NCI-H2029 (cell line): ENCODE measurements around the gene LTBP1.

Experiments
- DNase-seq: peaks from one replicate; lab custom pipeline; 2025; lab: John Stamatoyannopoulos, UW

Gene LTBP1

DNA sequence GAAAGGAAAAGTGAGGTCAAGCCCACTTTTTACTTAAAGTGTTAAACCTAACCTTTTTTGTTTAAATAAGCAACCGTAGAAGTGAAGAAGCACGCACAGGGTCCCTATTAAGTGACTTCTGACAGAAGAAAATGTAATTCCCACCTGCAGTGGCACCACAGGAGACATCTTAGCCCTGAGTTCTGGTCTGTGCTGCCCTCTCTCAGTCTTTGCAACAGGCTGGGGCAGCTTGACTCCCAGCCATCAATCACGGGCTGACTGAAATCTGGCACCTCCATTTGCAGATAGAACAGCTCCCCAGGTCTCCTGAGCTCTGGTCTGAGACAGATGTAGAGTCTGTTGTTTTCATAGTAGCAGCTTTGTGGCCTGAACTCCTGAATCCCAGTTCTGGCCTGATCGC lies 170.0 kb downstream of the LTBP1 start:
- DNase-seq: no peak

DNA sequence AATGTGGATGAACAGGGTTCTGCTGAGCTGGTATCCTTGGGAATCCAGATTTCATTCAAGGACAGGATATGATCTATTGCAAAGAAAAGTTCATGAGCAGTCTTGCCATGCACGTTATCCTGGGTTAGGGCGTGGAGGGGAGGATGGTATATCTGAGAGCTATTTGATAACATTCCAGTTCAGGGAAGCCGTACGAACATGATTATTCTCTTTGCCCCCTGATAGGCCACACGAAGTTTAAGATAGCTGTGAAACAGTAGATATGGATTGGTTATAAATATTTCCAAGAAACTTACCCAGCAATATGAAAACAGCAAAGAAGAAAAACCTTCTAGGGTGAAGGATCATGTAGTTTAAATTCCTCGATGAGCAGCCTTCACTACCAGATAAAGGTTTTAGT lies 171.9 kb downstream of the LTBP1 start:
- no peak for DNase-seq

DNA sequence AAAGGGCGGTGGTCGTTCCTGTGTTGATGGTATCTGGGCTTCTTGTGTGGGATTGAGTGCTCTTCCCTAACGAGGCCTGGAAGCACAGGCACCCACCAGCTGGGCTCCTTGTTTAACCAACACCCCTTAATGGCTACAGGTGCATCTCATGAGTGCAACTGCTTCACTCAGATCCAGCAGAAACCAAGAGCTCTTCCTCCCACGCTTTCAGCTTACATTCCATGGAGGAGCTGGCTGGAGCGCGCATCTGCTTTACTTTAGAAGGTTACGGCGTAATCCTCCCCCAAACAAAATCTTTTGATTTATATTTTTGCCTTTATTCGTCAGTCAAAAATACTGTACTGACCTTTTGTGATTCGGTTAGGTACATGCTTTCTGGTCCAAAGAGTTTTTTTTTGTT lies 174.7 kb downstream of the LTBP1 start:
- no peak for DNase-seq

DNA sequence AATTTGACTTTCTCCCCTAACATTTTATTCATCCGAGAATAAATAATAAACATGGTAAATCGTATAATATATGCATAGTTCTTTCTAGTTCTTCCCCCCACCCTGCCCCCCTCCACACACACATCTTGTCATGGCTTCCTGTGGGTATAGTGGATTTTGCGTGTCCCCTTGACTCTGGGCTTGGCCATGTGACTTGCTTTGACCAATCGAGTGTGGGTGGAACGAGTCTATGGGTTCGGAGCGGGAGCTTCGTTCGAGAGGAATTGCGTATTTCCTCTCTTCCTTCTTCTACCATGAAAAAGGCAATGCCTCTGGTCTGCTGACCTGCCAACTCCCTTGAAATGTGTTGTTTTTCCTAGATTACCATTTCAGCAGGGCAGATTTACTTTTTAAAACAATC lies 175.2 kb downstream of the LTBP1 start:
- DNase-seq: no peak

DNA sequence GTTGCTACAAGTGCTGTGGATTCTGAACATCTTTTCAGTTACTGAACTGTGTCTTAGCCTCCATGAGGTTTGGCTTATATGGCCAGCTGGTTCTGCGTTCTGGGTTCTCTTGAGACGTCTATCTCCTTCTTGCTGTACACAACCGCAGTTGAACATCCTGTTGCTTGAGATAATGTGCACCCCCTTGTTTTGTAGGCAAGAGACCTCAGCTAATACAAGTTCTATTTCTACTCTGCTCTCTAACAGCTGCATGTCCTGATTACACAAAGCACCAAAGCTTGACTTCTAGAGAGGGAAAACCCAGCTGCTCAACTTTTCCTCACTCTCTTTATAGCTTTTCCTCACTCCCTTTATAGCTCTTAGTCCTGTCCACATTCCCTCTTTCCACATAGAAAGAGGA lies 176.0 kb downstream of the LTBP1 start:
- DNase-seq: no peak

DNA sequence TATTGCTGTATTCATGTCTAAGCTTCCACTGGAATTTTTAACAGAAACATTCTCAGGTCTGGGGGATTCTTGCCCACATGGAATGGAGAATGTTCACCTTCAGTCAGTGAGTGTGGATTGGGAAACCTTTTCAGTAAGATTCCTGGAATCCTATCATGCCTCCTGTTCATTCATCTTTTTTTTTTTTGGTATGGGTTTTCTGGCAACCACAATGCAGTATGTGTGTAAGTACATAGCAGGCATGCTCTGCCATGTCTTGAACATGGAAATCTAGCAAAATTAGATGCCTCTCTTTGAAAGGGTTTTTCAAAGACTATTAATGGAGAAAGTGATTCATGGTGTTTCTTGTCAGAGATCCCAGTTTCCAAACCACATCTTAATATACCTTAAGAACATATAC lies 176.5 kb downstream of the LTBP1 start:
- no peak for DNase-seq

DNA sequence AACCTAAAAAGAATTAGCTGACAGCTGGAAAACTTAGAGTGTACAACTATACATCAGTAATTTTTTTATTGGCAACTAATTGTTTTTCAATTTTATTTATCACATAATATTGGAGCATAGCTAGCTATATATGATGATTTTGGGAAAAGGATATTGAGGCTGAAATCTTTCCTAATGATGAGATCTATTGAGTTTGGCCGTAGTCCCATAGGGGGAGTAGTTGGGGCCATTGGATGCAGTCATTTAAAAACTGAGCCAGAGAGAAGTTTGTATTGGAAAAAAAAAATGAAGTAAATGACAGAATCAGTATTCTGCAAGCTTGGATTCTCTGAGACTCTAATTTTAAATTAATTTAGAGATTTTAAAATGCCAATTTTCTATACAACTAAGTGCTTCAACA lies 179.8 kb downstream of the LTBP1 start:
- no peak for DNase-seq

DNA sequence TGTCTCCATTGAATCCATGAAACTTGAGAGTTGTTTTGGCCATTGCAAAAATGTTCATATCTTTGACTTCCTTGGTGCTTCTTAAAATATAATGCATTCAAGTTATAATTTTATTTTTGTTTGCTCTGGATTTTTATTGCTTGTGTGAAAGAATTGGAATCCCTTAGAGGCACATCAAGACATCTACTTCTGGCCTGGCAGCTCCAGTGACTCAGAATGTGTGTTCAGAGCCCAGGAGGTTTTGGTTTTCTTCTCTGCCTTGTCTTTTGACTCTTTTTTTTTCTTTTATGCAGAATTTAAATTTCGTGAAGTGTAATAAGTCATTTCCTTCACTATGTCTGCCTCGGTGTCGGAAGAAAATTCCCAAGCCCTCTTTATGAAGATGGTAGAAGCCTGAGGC lies 180.2 kb downstream of the LTBP1 start:
- DNase-seq: no peak

DNA sequence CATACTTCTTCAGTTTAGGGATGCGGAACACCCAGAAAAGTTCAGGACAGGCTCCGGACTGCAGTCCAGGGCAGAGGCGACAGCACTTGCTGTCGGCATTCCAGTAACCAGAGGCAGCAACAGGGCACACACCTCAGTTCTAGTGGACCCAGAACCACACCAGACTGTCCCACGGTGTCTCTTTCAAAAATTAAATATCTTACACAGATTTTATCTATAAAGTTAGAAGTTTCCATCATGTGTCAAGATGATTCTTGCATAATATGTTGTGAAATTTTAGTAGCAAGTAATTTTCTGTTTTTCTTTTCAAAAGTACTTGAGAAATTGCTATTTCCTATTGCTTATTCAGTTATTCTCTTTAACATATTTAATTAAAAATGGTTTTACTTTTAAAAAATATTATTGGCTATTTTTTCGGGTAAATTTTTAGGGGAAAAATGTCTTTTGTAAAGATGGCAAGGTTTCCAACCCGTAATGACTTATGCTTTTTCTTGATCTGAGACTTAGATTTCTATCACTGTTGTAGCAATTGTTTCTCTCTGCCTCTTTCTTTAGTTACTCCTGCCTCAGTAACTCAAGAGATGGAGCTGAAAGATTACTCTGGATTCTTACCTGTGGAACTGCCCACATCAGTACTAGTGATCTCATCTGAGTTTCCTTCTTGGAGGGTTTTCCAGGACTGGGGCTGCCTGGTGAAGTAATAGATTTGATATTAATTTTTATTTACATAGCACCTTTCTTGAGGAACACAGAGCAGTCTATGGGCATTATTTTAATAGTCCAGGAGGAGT lies 182.7 kb downstream of the LTBP1 start:
- no peak for DNase-seq

DNA sequence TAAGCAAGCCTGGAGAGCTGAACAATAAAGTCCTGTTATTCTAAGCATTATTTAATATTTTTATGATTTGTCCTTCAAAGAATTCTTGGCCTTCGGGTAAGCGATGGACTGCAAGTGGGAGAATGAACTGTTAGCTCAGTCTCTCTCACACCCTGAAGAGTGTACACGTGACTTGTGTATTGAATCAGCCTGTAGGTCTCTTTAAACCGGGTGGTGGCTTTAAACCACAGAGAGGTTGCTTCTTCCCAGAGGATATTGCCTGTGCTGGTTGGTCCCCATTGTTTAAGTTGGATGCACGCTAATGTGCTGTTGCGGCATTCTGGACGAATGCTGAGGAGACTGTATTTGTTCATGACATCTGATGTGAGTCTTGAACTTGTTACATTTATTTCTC lies 183.3 kb downstream of the LTBP1 start:
- no peak for DNase-seq

DNA sequence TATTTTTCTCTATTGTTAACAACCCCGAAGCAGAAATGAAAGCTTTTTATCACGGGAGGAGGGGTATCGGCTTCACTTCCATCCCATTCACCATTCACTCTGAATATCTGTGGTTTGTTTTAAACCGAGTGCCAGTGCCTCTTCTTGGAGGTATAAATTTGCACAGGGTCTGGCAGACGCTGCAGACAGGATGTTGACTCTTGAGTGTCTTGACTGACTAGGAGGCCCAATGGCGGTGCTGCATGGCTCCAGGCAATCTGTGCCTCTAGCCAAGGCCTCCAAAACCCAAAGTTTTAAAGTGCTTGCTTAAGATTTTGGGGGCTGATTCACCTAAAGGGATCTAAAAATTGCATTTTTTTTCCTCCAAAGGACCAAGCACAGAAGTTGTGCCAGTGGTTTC lies 183.8 kb downstream of the LTBP1 start:
- no peak for DNase-seq

DNA sequence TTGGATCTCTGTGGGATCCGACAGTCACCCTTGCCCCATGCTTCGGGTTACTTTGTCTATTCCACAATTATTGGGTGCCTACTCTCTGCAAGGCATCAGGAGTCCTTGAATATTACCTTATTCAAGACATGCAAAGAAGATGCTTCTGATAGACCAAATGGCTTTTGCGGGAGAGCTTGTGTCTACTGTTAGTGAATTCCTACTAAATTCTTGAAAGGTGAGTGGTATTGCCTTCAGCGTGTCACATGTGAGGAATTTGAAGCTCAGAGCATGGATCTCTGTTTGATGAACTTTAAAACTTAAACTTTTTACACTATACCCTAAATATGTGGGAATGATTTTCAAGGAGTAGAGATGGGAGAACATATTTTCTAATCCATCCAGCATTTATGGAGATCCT lies 184.4 kb downstream of the LTBP1 start:
- DNase-seq: no peak

DNA sequence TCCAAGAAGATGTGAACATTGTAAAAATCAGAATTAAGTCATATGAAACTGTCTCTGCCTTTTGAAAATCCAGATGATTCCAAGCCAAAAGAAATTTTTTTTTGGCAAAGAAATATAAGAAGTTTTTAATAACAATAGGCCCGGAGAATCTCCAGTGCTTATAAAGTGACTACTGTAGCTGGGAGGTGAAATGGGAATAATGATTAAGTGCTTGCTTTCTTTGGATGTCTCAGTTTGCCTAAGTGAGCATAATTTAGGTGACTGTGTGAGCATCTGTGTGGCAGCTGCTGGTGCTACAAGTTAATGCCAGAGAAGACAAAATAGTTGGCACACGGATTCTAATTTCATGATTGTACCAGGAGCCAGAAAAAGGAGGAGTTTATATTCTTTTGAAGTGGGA lies 185.0 kb downstream of the LTBP1 start:
- no peak for DNase-seq

DNA sequence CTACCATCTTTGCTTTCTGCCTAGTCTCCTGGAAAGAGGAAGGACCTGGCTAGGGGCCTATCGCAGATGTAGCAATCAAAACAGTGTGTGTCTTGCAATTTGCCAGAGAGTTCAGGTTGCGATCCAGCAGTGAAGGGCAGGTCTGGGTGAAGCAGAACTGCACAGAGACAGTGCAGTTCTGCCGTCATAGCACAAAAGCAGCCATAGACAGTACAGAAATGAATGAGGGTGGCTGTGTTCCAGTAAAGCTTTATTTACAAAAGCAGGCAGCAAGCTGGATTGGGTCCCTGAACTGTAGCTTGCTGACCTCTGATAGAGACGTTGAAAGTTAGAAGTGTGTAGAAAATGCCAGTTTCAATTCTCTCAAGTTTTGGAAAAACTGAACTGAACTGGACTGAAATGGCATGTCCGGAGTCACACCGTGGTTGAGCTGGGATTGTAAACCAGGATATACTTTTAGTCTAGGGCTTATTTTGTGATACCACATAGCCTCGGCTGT lies 186.8 kb downstream of the LTBP1 start:
- no peak for DNase-seq

DNA sequence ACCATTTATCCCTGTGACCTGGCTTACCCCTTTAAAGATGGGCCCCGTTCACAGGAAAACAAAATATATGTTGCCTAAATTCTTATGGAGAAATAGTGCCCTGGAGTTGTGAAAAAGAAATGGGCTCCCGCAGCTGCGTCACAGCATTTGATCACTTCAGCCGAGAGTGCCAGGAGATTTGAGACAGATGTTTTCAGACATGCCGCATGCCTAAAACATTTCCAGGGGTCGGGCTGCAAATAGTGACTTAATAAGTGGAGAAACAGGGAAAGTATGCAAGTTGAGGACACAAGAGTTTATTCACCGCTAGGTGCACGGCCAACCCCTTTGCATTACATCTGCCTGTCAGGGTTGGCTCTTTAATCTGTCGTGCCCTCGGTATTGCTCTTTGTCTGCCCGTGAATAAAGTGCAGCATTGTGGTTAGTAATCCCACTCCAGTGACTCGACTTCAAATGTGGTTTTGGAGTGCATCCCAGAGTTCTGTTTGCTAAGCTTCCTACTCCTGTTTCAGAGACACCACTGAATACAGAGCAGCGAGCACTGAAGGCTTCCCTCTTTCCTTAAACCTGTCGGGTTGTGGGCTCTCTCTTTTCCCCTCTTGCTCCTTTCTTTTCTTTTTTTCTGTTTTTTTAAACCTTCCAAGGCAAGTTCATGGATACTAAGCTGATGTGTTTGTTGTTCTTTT lies 187.5 kb downstream of the LTBP1 start:
- peak; percentile 79 for DNase-seq

DNA sequence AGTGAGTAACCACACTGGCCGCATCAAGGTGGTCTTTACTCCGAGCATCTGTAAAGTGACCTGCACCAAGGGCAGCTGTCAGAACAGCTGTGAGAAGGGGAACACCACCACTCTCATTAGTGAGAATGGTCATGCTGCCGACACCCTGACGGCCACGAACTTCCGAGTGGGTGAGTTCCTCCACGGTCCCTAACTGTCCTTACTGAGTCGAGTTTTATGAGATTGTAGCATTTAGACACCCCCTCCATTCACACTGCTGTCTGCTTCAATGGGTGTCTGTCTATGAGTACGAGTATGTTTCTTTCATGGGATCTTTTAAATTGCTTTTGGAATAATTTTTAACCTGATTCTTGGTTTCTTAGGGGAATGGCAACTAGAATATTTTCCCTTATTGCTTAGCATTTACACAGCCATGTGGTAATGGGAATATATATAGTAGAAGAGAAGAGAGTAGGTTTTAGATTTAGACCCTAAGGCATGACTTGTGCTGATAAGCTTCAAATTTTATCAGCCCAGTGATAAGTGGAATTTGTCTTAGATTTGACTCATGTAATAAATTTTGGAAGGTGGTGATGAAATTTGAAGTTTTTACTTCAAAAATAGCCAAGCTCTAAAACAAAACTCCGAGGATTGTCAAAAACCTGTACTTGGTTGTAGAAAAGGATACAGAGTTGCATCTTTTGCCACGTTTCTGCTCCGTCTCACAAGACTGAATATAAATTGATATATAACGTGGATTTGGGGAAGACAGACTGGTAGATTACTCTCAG lies 188.2 kb downstream of the LTBP1 start:
- no peak for DNase-seq

DNA sequence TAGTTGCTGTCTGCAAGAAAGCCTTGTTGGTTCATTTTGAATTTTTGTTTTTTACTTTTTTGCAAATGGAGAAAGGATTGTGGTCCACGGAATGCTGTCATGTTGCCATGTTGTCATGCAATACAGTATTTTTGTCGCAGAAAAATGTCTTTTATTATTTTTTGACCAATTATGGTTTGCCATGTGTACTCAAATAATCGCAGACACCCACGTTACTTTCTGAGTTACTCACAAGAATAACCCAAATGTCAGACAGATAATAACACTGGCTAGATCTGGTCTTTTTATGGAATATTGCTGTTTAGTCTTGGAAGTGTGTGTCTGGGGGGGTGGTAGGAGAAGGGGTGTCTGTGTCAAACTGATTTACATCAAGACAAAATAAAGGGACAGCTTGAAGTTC lies 188.9 kb downstream of the LTBP1 start:
- DNase-seq: no peak

DNA sequence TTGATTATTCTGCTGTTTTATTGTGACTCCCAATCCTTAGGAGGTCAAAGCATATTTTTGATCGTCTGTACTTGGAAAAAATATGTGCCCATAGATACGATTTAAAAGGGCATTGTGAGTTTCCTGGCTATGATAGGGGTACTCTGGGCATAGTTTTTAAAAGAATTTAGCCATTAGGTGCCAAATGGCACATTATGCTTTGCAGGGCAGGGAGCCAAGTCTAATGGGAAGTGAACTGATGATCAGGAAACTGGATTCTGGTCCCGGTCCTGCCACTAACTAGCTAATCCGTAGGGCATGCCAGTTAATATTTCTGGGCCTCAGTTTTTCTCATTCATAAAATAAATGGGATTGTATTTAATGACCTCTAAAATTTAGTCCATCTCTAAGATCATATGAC lies 189.3 kb downstream of the LTBP1 start:
- no peak for DNase-seq

DNA sequence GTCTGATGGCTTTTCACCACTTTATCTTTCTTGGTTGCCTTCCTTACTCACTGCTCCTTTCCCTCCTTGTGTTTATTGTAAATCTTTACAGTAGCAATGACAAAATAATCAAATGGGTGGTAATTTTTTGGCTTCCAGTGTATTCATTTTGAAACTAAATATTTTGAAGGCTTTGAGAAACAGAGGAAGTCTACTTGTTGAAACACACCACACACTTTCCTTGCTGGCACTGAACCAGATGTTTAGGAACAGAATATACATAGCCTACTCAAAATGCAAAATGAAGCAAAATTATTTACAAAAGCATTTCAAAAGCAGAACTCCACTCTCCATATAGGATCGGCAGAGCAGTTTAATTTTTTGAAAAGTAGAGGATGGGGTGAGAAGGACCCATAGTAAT lies 189.8 kb downstream of the LTBP1 start:
- DNase-seq: no peak

DNA sequence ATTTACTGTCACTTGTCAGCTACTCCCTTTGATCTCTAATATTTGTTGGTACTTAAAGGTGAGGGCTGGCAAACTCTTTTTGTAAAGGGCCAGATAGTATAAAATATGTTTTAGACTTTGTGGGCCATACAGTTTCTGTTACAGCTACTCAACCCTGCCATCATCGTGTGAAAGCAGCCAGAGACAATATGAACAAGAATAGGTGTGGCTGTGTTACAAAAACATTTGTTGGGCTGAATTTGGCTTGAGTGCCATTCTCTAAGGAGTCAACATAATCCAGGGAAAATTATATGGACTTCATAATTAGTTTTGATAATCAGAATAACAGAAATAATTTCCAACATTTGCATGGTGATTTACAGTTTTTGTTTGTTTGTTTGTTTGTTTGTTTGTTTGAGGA lies 190.6 kb downstream of the LTBP1 start:
- no peak for DNase-seq

DNA sequence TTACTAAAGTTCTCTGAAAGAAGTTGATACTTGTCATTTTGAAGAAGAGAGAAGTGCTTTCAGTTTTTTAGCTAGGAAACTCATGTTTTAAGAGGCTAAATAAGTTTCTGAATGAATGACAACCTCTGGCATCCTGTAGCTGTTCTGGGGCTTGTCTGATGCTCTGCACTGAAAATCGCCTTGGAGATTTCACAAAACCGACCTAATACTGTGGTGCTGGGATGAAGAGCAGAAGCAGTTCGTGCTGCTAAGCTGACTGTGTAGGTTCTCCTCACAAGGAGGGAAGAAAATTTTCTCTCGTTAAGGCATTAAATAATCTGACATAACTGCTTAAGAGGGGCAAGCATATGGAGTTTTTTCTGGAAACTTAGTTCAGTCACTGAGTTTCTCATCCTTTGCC lies 193.2 kb downstream of the LTBP1 start:
- no peak for DNase-seq

DNA sequence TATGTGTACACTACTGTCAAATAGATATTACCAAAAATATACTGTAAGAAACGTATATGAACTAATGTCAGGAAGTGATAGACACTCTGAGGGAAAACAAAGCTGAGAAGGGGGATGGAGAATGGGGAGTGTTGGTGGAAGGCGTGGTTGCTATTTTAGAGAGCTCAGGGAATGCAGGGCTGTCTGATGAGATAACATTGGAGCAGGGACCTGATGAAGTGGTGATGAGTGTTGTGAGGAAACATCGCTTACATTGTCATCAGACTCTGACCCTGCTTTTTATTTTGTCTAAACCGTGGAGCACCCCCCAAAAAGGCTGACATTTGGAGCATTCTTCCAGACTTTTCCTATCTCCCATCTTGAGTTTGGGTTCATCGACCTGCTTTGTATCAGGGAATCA lies 194.7 kb downstream of the LTBP1 start:
- DNase-seq: no peak

DNA sequence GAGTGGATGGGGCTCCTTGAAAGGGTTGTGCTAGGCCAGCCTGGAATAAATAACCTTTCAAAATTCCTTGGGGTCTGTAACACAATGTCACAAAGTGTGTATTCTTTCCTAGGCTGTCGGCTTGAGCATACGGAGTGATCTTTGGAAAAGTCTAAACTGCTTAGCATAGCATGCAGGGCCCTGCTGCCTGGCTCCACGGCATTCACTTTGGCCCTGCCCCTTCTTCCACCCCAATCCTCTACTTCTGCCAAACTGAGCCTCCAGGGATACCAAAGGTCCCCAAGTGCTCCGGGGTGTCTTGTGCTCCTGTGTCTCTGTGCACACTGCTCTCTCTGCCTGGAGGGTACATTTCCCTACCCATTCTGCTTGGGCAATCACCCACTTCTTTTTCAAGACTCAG lies 196.1 kb downstream of the LTBP1 start:
- DNase-seq: no peak
